IMR-90 (cell line): Measurements from ENCODE around the gene LCN2. TPM values are rescaled to one million over a fixed set of nuclear protein-coding genes. Genes with fewer than 3 reads are reported as not detected.

Experiments
- ATAC-seq: fragments of 200-7000 bp; cut with Tn5 transposase; 2 replicates; pipeline ENCODE4 v1.9.1; 2020; ENCODE audit warnings: low read depth, mild to moderate bottlenecking, moderate library complexity
- BruUV-seq: library from RNA; stranded (reverse); fragments of 400-500 nt; replicated peaks from 2 replicates; lab custom pipeline; 2021; lab: Mats Ljungman, UMichigan
- CTCF ChIA-PET: fragments of 300-600 bp; formaldehyde crosslinking; extraction: SDS; loops from one replicate; lab custom pipeline; 2021; ENCODE audit warnings: antibody characterized with exemption; lab: Yijun Ruan, JAX
- POLR2A ChIA-PET: fragments of 300-600 bp; sonication (Branson Sonifier 250); formaldehyde crosslinking; loops from one replicate; lab custom pipeline; 2022; ENCODE audit warnings: antibody characterized with exemption; ENCODE audit not compliant: unreplicated experiment; lab: Charles Lee
- DNase-seq: peaks from one replicate; pipeline ENCODE4 v3.0.0; 2013
- H2AFZ ChIP-seq: replicated peaks from 2 replicates; pipeline ENCODE3; 2013; ENCODE audit warnings: low read length, mild to moderate bottlenecking; ENCODE audit not compliant: poor library complexity
- H2AK5ac ChIP-seq: 2 replicates; pipeline ENCODE4 v1.6.1; 2013; ENCODE audit warnings: low read depth, low read length, inconsistent platforms
- H2AK9ac ChIP-seq: replicated peaks from 2 replicates; pipeline ENCODE3; 2013; ENCODE audit warnings: mild to moderate bottlenecking, low read depth, low read length, moderate library complexity; ENCODE audit not compliant: poor library complexity
- H2BK120ac ChIP-seq: 2 replicates; pipeline ENCODE4 v1.6.1; 2013; ENCODE audit warnings: low read depth, low read length, inconsistent platforms
- H2BK15ac ChIP-seq: 3 replicates; pipeline ENCODE4 v1.6.1; 2013; ENCODE audit warnings: low read depth, low read length, inconsistent platforms
- H2BK20ac ChIP-seq: 2 replicates; pipeline ENCODE4 v1.6.1; 2013; ENCODE audit warnings: low read depth, mild to moderate bottlenecking, inconsistent platforms, low read length, moderate library complexity
- H2BK5ac ChIP-seq: 2 replicates; pipeline ENCODE4 v1.6.1; 2013; ENCODE audit warnings: mild to moderate bottlenecking, low read depth, low read length, inconsistent platforms; ENCODE audit not compliant: poor library complexity, severe bottlenecking
- H3K14ac ChIP-seq: replicated peaks from 2 replicates; pipeline ENCODE4 v1.6.1; 2013; ENCODE audit warnings: low read depth, low read length, inconsistent platforms
- H3K18ac ChIP-seq: 2 replicates; pipeline ENCODE4 v1.6.1; 2013; ENCODE audit warnings: low read depth, low read length, control low read depth
- H3K23ac ChIP-seq: 2 replicates; pipeline ENCODE4 v1.6.1; 2013; ENCODE audit warnings: low read depth, low read length, inconsistent platforms
- H3K27ac ChIP-seq: 2 replicates; pipeline ENCODE4 v1.5.1; 2013; ENCODE audit warnings: mild to moderate bottlenecking, control low read depth, low read length; ENCODE audit not compliant: insufficient read depth
- H3K27me3 ChIP-seq: 2 replicates; pipeline ENCODE4 v1.6.1; 2013; ENCODE audit warnings: low read length; ENCODE audit not compliant: control insufficient read depth, insufficient read depth
- H3K36me3 ChIP-seq: 2 replicates; pipeline ENCODE4 v1.6.1; 2013; ENCODE audit warnings: low read length, mixed read lengths; ENCODE audit not compliant: control insufficient read depth, insufficient read depth
- H3K4ac ChIP-seq: 2 replicates; pipeline ENCODE4 v1.6.1; 2013; ENCODE audit warnings: low read depth, low read length, inconsistent platforms
- H3K4me1 ChIP-seq: 2 replicates; pipeline ENCODE4 v1.6.1; 2013; ENCODE audit warnings: low read length, mixed read lengths; ENCODE audit not compliant: control insufficient read depth, insufficient read depth
- H3K4me2 ChIP-seq: 2 replicates; pipeline ENCODE4 v1.6.1; 2013; ENCODE audit warnings: low read depth, mild to moderate bottlenecking, control low read depth, low read length, moderate library complexity
- H3K4me3 ChIP-seq: 2 replicates; pipeline ENCODE4 v1.5.1; 2013; ENCODE audit warnings: low read depth, mild to moderate bottlenecking, control low read depth, low read length, moderate library complexity; ENCODE audit not compliant: insufficient read depth
- H3K56ac ChIP-seq: 2 replicates; pipeline ENCODE4 v1.6.1; 2013; ENCODE audit warnings: low read length, inconsistent platforms; ENCODE audit not compliant: insufficient read depth; ENCODE audit errors: extremely low read depth
- H3K79me1 ChIP-seq, 2 experiments: 2 replicates each; pipeline ENCODE4 v1.6.1; 2013; ENCODE audit warnings: low read length in 2 of 2, inconsistent platforms in 1 of 2, low read depth in 1 of 2
- H3K9ac ChIP-seq: 2 replicates; pipeline ENCODE4 v1.6.1; 2013; ENCODE audit warnings: low read depth, low read length, control low read depth
- H3K9me1 ChIP-seq: 2 replicates; pipeline ENCODE4 v1.6.1; 2013; ENCODE audit warnings: low read length, inconsistent platforms; ENCODE audit not compliant: insufficient read depth
- H3K9me3 ChIP-seq: 2 replicates; pipeline ENCODE4 v1.6.1; 2013; ENCODE audit warnings: low read length; ENCODE audit not compliant: control insufficient read depth, insufficient read depth
- H4K20me1 ChIP-seq: 2 replicates; pipeline ENCODE4 v1.6.1; 2013; ENCODE audit warnings: low read length, inconsistent platforms; ENCODE audit not compliant: insufficient read depth
- H4K5ac ChIP-seq: 2 replicates; pipeline ENCODE4 v1.6.1; 2013; ENCODE audit warnings: mild to moderate bottlenecking, low read depth, low read length, control low read depth
- H4K8ac ChIP-seq, 2 experiments: 2 replicates each; pipeline ENCODE4 v1.6.1; 2013; ENCODE audit warnings: low read depth in 2 of 2, low read length in 2 of 2, control low read depth in 1 of 2, inconsistent platforms in 1 of 2
- H4K91ac ChIP-seq: 2 replicates; pipeline ENCODE4 v1.6.1; 2013; ENCODE audit warnings: low read depth, low read length, inconsistent platforms; ENCODE audit not compliant: insufficient read depth
- BHLHE40 ChIP-seq: fragments of 150-350 bp; IDR thresholded peaks from 2 replicates; pipeline ENCODE4 v1.6.1; 2016; ENCODE audit warnings: mild to moderate bottlenecking, low read depth, low read length
- CEBPB ChIP-seq: IDR thresholded peaks from 2 replicates; pipeline ENCODE4 v1.6.1; 2012; ENCODE audit warnings: low read depth, low read length, improper control_type of control experiment
- CTCF ChIP-seq: conservative IDR thresholded peaks from 2 replicates; pipeline ENCODE4 v1.5.1; 2012; ENCODE audit warnings: mild to moderate bottlenecking, low read depth, low read length, improper control_type of control experiment
- ELK1 ChIP-seq: fragments of 150-350 bp; IDR thresholded peaks from 2 replicates; pipeline ENCODE4 v1.6.1; 2016; ENCODE audit warnings: low read depth, mild to moderate bottlenecking, low read length, moderate library complexity, borderline replicate concordance
- FOS ChIP-seq: fragments of 150-350 bp; IDR thresholded peaks from 2 replicates; pipeline ENCODE4 v1.6.1; 2016; ENCODE audit warnings: low read depth, low read length
- MAFK ChIP-seq: IDR thresholded peaks from 2 replicates; pipeline ENCODE4 v1.6.1; 2012; ENCODE audit warnings: low read depth, low read length, improper control_type of control experiment
- MAZ ChIP-seq: IDR thresholded peaks from 2 replicates; pipeline ENCODE4 v1.6.1; 2012; ENCODE audit warnings: low read depth, mild to moderate bottlenecking, low read length, improper control_type of control experiment, moderate library complexity, borderline replicate concordance
- MXI1 ChIP-seq: IDR thresholded peaks from 2 replicates; pipeline ENCODE4 v1.6.1; 2012; ENCODE audit warnings: low read depth, mild to moderate bottlenecking, low read length, moderate library complexity, borderline replicate concordance
- NFE2L2 ChIP-seq: fragments of 150-350 bp; IDR thresholded peaks from 2 replicates; pipeline ENCODE4 v1.6.1; 2016; ENCODE audit warnings: low read depth, mild to moderate bottlenecking, low read length
- POLR2A ChIP-seq: IDR thresholded peaks from 2 replicates; pipeline ENCODE4 v1.6.1; 2012; ENCODE audit warnings: mild to moderate bottlenecking, low read depth, low read length
- RAD21 ChIP-seq: IDR thresholded peaks from 2 replicates; pipeline ENCODE4 v1.6.1; 2012; ENCODE audit warnings: low read length, improper control_type of control experiment
- RCOR1 ChIP-seq: IDR thresholded peaks from 2 replicates; pipeline ENCODE4 v1.6.1; 2012; ENCODE audit warnings: mild to moderate bottlenecking, low read length, improper control_type of control experiment; ENCODE audit not compliant: insufficient replicate concordance
- RFX5 ChIP-seq: IDR thresholded peaks from 2 replicates; pipeline ENCODE4 v1.8.0; 2012; ENCODE audit warnings: low read depth, mild to moderate bottlenecking, low read length, moderate library complexity
- SMC3 ChIP-seq: fragments of 150-350 bp; IDR thresholded peaks from 2 replicates; pipeline ENCODE4 v1.6.1; 2016; ENCODE audit warnings: low read depth, mild to moderate bottlenecking, antibody characterized with exemption, low read length, moderate library complexity
- WGBS, 2 experiments: methylation state at CpG; one replicate each; pipeline versions ENCODE4 v1.1.5 to v1.1.7; 2013; ENCODE audit warnings: missing lambda C conversion rate in 2 of 2; ENCODE audit not compliant: insufficient read length in 1 of 2; ENCODE audit errors: extremely low coverage in 2 of 2; 5-methylcytosine and 5-hydroxymethylcytosine counted together
- dilution Hi-C: fragments of 300-500 bp; cut with HindIII; formaldehyde crosslinking; loops from one replicate; pipeline ENCODE4 v1.14.3; 2018; ENCODE audit warnings: low sequenced_read_pairs; ENCODE audit not compliant: unreplicated experiment
- in situ Hi-C: fragments of 300-500 bp; cut with MboI; formaldehyde crosslinking; loops from 3 replicates; pipeline ENCODE4 v1.14.3; 2019; ENCODE audit warnings: low sequenced_read_pairs, inconsistent platforms, mixed read lengths
- intact Hi-C: fragments of 100-400 bp; cut with micrococcal nuclease; formaldehyde crosslinking; loops from 2 replicates; pipeline ENCODE4 v1.10.0; 2022
- polyA plus RNA-seq, 3 experiments: library from polyadenylated mRNA; depleted of rRNA; stranded (reverse); fragments of >200 nt; gene quantifications; 2 replicates each; pipeline ENCODE4 v1.2.3, GENCODE V29; 2012; ENCODE audit warnings: low replicate concordance in 1 of 3
- total RNA-seq: library from RNA; depleted of rRNA; stranded (reverse); fragments of >200 nt; gene quantifications from 2 replicates; pipeline ENCODE4 v1.2.3, GENCODE V29; 2012
- TF ChIP-seq, protein P1 (sequence below): fragments of 150-350 bp; IDR thresholded peaks from 2 replicates; pipeline ENCODE4 v1.6.1; 2017; ENCODE audit warnings: mild to moderate bottlenecking, antibody characterized with exemption, low read length, low read depth

Gene LCN2
- total and polyA plus RNA-seq, 2 of the 4 experiments (the other 2 are of a cell fraction): not detected

DNA sequence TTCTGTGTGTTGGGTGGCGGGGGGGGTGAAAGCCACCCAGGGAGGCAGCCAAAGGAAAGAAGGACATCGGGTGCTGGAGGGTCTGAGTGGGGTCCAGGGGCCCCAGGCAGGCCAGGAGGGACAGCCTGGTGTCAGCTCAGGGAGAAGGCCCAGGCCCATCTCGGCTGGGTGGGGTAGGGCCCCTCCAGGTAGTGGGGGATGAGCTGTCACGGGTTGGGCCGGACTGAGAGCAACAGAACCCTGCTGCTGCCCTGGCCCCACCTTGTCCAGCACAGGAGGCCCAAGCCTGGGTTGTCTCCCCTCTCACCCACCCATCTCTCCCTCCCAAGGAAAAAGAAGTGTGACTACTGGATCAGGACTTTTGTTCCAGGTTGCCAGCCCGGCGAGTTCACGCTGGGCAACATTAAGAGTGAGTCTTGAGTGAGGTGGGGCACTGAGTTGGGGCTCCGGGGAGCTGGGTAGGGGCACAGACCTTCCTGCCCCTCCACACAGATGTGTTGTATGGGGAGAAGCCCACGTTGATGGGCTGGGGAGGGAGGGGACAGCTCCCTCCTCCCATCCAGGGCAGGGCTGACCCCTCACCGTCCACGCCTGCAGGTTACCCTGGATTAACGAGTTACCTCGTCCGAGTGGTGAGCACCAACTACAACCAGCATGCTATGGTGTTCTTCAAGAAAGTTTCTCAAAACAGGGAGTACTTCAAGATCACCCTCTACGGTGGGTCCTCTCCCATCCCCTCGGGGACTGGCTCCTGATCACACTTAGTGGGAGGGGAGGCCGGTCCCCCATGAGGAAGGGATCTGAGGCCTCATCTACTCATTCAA, 2.3 kb downstream of the LCN2 start:
- no peak overlapping the region for H3K14ac ChIP-seq
- ChIA-PET CTCF (no interaction called here), POLR2A (no interaction called here)
- no peak overlapping the region for H3K4me2 ChIP-seq
- H3K56ac ChIP-seq: no peak overlapping the region
- H3K4ac ChIP-seq: no peak overlapping the region
- dilution Hi-C loops: no loop called here
- H3K9me3 ChIP-seq: no peaks in the 10 kb centered on the region
- H4K91ac ChIP-seq: no peak overlapping the region
- no peaks in the 10 kb centered on the region for H3K79me1 ChIP-seq
- no peak overlapping the region for H3K9ac ChIP-seq
- no peak overlapping the region for H2BK120ac ChIP-seq
- no peaks in the 10 kb centered on the region for H3K4me1 ChIP-seq
- no TSS peak for BruUV-seq
- H3K27ac ChIP-seq: no peak overlapping the region
- 80% methylated on average over 1 of the region's 18 CpGs; no CpG with 5 or more reads in 1 of the 2 experiments for WGBS, 2 experiments
- H3K27me3 ChIP-seq: peaks cover 14% of the 10 kb centered on the region; the same call in 1 of the 2 replicates
- no peak overlapping the region for H2BK5ac ChIP-seq
- no peaks in the 10 kb centered on the region for H3K36me3 ChIP-seq
- ATAC-seq (no peak), DNase-seq (no peak)
- no peaks in the 10 kb centered on the region for H3K9me1 ChIP-seq
- H4K20me1 ChIP-seq: no peaks in the 10 kb centered on the region; the same call in 1 of the 2 replicates
- in situ Hi-C loops: no loop called here
- no peak overlapping the region for H2BK20ac ChIP-seq
- H2AK9ac ChIP-seq: no peak overlapping the region
- H2BK15ac ChIP-seq: no peak overlapping the region
- no peak overlapping the region for H2AFZ ChIP-seq
- H2AK5ac ChIP-seq: no peak overlapping the region
- H4K5ac ChIP-seq: no peak overlapping the region
- intact Hi-C loops: no loop called here
- no peak overlapping the region for H4K8ac ChIP-seq
- no peak overlapping the region for H3K18ac ChIP-seq
- no peak overlapping the region for H3K23ac ChIP-seq
- no peak overlapping the region for H3K4me3 ChIP-seq
- TF ChIP-seq CEBPB: no peak
- TF ChIP-seq, protein P1, sequence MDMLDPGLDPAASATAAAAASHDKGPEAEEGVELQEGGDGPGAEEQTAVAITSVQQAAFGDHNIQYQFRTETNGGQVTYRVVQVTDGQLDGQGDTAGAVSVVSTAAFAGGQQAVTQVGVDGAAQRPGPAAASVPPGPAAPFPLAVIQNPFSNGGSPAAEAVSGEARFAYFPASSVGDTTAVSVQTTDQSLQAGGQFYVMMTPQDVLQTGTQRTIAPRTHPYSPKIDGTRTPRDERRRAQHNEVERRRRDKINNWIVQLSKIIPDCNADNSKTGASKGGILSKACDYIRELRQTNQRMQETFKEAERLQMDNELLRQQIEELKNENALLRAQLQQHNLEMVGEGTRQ: no peak
- no peak for TF ChIP-seq RAD21
- no peak for TF ChIP-seq NFE2L2
- TF ChIP-seq SMC3: no peak
- TF ChIP-seq POLR2A: no peak
- TF ChIP-seq MAFK: no peak
- no peak for TF ChIP-seq ELK1
- no peak for TF ChIP-seq FOS
- TF ChIP-seq RCOR1: no peak
- no peak for TF ChIP-seq CTCF
- TF ChIP-seq MAZ: no peak
- TF ChIP-seq MXI1: no peak
- TF ChIP-seq BHLHE40: no peak
- no peak for TF ChIP-seq RFX5
